Left renal pelvis (tissue), 4 donors: Measurements from ENCODE around the gene MYBPHL. TPM values are rescaled to one million over a fixed set of nuclear protein-coding genes. Genes with fewer than 3 reads are reported as not detected.

Experiments used
- DNase-seq, 4 donors: peaks; one replicate each; pipeline ENCODE4 v3.0.0-alpha.2; 2013; ENCODE audit warnings: low read depth in 4 of 4, low spot score in 3 of 4
- polyA plus RNA-seq, 4 donors: library from polyadenylated mRNA; unstranded; fragments of 120-200 nt; gene quantifications; one replicate each; pipeline ENCODE4 v1.2.1, GENCODE V29; 2013; ENCODE audit not compliant: insufficient read length in 4 of 4

Gene MYBPHL
- polyA plus RNA-seq, 4 donors: 0.23 to 0.32 TPM; not detected in 2

DNA sequence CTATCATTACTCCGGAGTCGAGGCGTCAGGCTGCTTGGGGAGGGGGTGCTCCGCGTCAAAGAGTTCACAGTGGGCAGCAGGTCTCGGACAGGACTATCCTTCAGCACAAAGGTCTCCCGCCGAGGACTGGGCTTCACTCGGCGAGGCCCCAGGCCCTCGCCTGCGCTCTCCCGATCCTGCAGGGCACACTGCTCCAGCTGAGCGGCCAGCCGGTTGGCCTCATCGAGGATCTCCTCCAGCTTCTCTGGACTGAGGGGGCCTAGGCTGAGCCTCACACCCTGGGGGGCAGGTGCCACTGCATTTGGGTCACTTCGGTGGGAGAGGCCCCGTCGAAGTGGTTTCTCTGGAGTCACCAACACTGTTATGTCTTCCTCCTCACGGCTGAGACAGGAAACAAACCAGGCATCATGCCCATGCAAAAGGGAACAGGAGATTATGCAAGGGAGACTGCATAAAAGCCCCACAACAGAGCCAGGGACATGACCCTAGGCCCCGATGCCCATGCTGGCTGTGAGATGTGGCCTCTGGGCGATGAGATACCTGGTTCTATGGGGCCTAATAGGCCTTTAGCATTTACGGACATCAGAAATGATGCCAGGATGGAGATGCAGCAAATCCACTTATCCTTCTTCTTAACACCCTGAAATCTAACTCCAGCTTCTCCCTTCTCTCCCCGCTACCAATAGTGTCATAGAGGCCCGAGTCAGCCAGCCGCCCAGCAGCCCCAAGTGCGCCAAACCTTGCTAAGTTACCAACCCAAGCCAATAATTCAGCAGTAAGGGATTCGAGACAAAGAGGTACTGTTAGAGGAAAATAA is 24.9 kb downstream of the MYBPHL start:
- DNase-seq: no peak

DNA sequence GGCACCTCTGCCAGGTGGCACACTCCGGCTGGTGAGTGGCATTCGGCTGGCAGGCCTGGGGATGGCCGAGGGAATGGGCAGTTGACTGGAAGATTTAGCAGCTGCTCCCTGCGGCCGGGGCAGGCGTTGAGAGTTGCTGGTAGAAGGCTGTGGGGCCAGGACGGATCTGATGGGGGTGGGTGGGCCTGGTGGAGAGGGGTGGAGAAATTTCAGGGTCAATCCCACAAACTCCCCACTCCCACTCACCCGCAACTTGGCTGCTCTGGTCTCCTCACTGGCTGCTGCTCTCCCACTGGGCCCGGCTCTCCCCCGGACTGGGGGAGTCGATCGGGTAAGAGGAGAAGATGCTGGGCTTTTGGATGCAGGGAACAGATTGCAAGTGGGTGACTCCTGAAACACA is 25.9 kb downstream of the MYBPHL start:
- DNase-seq: no peak

DNA sequence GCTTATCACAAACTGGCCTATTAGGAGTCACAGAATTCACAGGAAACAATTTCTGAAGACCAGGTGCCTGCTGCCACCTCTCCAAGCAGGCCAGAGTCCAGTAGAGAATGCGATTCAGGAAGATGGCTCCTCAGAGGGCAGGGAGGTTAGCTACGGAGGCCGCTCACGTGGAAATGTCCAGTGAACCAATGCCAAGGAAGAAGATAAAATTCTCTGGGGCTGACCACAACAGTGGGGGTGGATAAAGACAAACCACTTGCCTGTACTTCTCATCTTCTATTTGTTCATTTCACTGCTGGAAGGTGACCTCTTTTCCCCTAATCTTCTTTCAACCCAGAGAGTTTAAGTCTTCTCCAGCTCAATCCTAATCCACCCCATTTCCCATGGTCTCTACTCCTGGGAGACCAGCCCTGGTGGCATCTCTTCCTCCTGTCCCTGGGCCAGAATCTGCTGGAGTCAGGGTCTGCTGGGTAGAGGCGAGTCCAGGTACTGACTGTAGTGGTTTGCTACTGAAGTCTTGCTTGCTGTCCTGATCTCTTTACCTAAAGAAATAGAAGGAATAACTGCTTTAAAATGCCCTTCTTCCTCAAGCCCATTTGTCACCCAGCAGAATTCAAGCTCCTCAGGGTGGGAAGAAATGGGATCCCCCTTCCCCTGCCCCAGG is 27.1 kb downstream of the MYBPHL start:
- no peak for DNase-seq

- DNase-seq: no peak
Measured at GRCh38 chr1:109277434-109278204, 29.2 kb downstream of the MYBPHL start.

DNA sequence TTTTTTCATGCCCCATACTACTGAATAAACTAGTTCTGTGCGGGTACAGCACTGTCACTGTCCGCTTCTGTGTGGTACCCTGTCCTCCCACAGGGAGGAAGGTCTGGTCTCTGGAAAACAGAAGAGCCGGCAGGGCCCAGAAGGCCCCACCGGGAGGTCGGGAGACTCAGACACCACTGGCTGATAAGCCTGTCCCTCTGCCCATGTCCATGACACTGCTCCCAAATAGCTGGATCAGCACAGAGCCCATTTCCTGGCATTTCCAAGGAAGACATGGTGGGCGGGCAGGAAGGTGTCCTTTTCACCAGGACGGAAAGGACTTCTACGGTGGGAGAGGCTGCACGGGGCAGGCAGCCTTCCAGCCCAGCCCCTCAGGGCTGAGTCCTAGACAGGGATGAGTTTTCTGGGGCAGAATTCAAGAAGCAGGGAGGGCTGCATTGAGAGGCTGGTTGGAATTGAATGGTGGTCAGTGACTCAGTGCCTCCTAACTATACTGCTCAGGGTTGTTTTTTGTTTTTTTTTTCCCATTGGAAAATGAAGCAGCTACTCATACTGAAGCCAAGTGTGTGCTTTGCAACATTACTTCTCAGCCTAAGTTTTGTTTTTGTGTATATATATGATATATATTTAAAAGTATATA is 31.0 kb downstream of the MYBPHL start:
- DNase-seq: no peak

DNA sequence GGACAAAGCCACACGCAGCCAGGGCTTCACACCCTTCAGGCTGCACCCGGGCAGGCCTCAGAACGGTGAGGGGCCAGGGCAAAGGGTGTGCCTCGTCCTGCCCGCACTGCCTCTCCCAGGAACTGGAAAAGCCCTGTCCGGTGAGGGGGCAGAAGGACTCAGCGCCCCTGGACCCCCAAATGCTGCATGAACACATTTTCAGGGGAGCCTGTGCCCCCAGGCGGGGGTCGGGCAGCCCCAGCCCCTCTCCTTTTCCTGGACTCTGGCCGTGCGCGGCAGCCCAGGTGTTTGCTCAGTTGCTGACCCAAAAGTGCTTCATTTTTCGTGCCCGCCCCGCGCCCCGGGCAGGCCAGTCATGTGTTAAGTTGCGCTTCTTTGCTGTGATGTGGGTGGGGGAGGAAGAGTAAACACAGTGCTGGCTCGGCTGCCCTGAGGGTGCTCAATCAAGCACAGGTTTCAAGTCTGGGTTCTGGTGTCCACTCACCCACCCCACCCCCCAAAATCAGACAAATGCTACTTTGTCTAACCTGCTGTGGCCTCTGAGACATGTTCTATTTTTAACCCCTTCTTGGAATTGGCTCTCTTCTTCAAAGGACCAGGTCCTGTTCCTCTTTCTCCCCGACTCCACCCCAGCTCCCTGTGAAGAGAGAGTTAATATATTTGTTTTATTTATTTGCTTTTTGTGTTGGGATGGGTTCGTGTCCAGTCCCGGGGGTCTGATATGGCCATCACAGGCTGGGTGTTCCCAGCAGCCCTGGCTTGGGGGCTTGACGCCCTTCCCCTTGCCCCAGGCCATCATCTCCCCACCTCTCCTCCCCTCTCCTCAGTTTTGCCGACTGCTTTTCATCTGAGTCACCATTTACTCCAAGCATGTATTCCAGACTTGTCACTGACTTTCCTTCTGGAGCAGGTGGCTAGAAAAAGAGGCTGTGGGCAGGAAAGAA is 32.0 kb downstream of the MYBPHL start:
- no peak for DNase-seq

GRCh38 chr1:109273570-109274288 is 33.1 kb downstream of the MYBPHL start:
- no peak for DNase-seq

- DNase-seq: no peak
Measured at GRCh38 chr1:109272831-109273547, 33.8 kb downstream of the MYBPHL start.

- DNase-seq: no peak
Measured at GRCh38 chr1:109272021-109272799, 34.6 kb downstream of the MYBPHL start.

- DNase-seq: no peak
Measured at GRCh38 chr1:109271458-109271857, 35.4 kb downstream of the MYBPHL start.

- DNase-seq: no peak
Measured at GRCh38 chr1:109270623-109271317, 36.0 kb downstream of the MYBPHL start.

- no peak for DNase-seq
Measured at GRCh38 chr1:109269981-109270622, 36.7 kb downstream of the MYBPHL start.

- DNase-seq: no peak
Measured at GRCh38 chr1:109269212-109269980, 37.4 kb downstream of the MYBPHL start.

DNA sequence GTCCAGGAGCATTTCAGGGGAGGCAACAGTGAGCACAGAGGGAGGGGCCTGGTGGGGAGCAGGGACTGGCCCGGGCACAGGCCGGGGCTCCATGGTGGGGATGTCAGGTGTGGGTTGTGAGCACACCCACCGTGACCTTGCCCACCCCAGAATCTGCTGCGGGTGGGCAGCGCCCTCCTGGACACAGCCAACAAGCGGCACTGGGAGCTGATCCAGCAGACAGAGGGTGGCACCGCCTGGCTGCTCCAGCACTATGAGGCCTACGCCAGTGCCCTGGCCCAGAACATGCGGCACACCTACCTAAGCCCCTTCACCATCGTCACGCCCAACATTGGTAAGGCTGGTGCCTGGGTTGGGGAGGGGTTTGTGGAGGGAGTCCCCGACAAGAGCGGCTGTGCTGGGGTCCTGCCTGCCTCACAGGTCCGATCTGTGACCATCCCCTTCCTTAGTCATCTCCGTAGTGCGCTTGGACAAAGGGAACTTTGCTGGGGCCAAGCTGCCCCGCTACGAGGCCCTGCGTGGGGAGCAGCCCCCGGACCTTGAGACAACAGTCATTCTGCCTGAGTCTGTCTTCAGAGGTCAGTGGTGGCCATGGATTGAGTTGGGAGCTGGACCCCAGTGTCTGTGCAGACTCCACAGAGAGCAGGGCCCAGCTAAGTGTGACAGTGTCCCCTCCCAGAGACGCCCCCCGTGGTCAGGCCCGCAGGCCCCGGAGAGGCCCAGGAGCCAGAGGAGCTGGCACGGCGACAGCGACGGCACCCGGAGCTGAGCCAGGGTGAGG is 38.2 kb downstream of the MYBPHL start:
- no peak for DNase-seq

- no peak for DNase-seq
Measured at GRCh38 chr1:109267743-109268300, 39.0 kb downstream of the MYBPHL start.
